MCF 10A (cell line): ENCODE data around the gene IL6ST. TPM values are rescaled to one million over a fixed set of nuclear protein-coding genes. Genes with fewer than 3 reads are reported as not detected.
A peak's percentile ranks its signal among the peaks of the same experiment; 100 is the strongest.

Experiments
- BruUV-seq: library from RNA; stranded (reverse); fragments of 400-500 nt; replicated peaks from 2 replicates; lab custom pipeline; 2021; lab: Mats Ljungman, UMichigan
- CTCF ChIA-PET: fragments of 300-600 bp; sonication (Branson Sonifier 250); formaldehyde crosslinking; extraction: SDS; loops from one replicate; lab custom pipeline; 2021; ENCODE audit warnings: antibody characterized with exemption, inconsistent platforms; lab: Yijun Ruan, JAX
- POLR2A ChIA-PET: fragments of 300-600, 350-650 bp; sonication (Branson Sonifier 250); formaldehyde crosslinking; extraction: SDS; loops from one replicate; lab custom pipeline; 2020; ENCODE audit warnings: antibody characterized with exemption, inconsistent platforms; lab: Yijun Ruan, JAX
- DNase-seq: peaks from one replicate; pipeline ENCODE4 v3.0.0-alpha.2; 2018; ENCODE audit not compliant: unreplicated experiment
- H3K27ac Mint-ChIP-seq: one replicate; pipeline ENCODE4 v1.8.0; 2022; ENCODE audit warnings: mild to moderate bottlenecking, low read depth, mixed read lengths; ENCODE audit not compliant: unreplicated experiment
- H3K27me3 Mint-ChIP-seq: one replicate; pipeline ENCODE4 v1.8.0; 2022; ENCODE audit warnings: mixed read lengths; ENCODE audit not compliant: insufficient read depth, unreplicated experiment
- H3K36me3 Mint-ChIP-seq: one replicate; pipeline ENCODE4 v1.8.0; 2022; ENCODE audit warnings: mild to moderate bottlenecking, moderate library complexity, mixed read lengths; ENCODE audit not compliant: insufficient read depth, unreplicated experiment
- H3K4me1 Mint-ChIP-seq: one replicate; pipeline ENCODE4 v1.8.0; 2022; ENCODE audit warnings: mixed read lengths; ENCODE audit not compliant: insufficient read depth, unreplicated experiment
- H3K4me3 Mint-ChIP-seq: one replicate; pipeline ENCODE4 v1.8.0; 2022; ENCODE audit warnings: mild to moderate bottlenecking, moderate library complexity, mixed read lengths; ENCODE audit not compliant: unreplicated experiment
- H3K9me3 Mint-ChIP-seq: one replicate; pipeline ENCODE4 v1.8.0; 2022; ENCODE audit warnings: mixed read lengths; ENCODE audit not compliant: unreplicated experiment
- CTCF ChIP-seq: fragments of 200-600 bp; IDR thresholded peaks from one replicate; pipeline ENCODE4 v1.8.0; 2022; ENCODE audit warnings: antibody characterized with exemption, mild to moderate bottlenecking; ENCODE audit not compliant: unreplicated experiment
- intact Hi-C: fragments of 100-400 bp; cut with micrococcal nuclease; formaldehyde crosslinking; loops from 2 replicates; pipeline ENCODE4 v1.14.1; 2022
- total RNA-seq: library from RNA; stranded (reverse); gene quantifications from 2 replicates; pipeline ENCODE4 v1.2.3, GENCODE V29; 2022

Gene IL6ST
- total RNA-seq, 1 experiment from 2014 or later = 115 TPM

- no peaks in the 10 kb centered on the region for H3K9me3 Mint-ChIP-seq
- H3K4me3 Mint-ChIP-seq = no peak overlapping the region
- intact Hi-C loops = no loop called here
- no TSS peak for BruUV-seq
- peaks cover 6% of the 10 kb centered on the region for H3K4me1 Mint-ChIP-seq
- H3K27ac Mint-ChIP-seq = no peak overlapping the region
- no peak for TF ChIP-seq CTCF
- H3K36me3 Mint-ChIP-seq = no peaks in the 10 kb centered on the region
- H3K27me3 Mint-ChIP-seq = no peaks in the 10 kb centered on the region
- no peak for DNase-seq
- POLR2A ChIA-PET = interaction anchor here (1.2 kb wide), 1 partner anchor 9 kb away, joined by 4 read pairs; no protein-coding TSS in a partner anchor
- CTCF ChIA-PET = interaction anchor here (0.6 kb wide), 1 partner anchor 222 kb away, joined by 3 read pairs; no protein-coding TSS in a partner anchor
Measured at GRCh38 chr5:56006094-56006493, 11.3 kb upstream of the IL6ST start.

GRCh38 chr5:56004874-56005273, 10.1 kb upstream of the IL6ST start:
- H3K9me3 Mint-ChIP-seq = no peaks in the 10 kb centered on the region
- no TSS peak for BruUV-seq
- no peaks in the 10 kb centered on the region for H3K27me3 Mint-ChIP-seq
- no peaks in the 10 kb centered on the region for H3K36me3 Mint-ChIP-seq
- POLR2A ChIA-PET = interaction anchor here (1.2 kb wide), 1 partner anchor 10 kb away, joined by 5 read pairs; the partner anchor contains the start of gene IL6ST
- intact Hi-C loops = no loop called here
- no peak for DNase-seq
- no peak overlapping the region for H3K4me3 Mint-ChIP-seq
- TF ChIP-seq CTCF = no peak
- CTCF ChIA-PET = no interaction called here
- H3K27ac Mint-ChIP-seq = no peak overlapping the region
- H3K4me1 Mint-ChIP-seq = peaks cover 6% of the 10 kb centered on the region

DNA sequence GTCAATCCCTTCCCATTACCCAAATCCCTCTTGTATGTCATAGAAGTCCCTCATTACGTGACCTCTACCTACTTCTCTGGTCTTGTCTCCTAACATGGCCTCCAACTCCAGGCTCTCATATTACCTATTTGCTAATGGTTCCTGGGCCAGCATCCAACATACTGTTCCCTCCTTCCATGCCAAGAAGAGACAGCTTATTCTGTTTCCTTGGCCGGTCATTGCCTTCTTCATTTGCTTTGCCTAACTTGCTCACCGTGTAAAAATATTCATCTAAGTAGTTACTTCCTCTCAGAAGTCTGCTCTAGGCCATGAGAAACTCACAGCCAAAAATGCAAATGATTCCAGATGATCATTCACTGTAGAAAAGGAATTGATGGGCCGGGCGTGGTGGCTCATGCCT, 8.9 kb upstream of the IL6ST start:
- Mint-ChIP-seq H3K36me3 (no peaks in the 10 kb centered on the region), H3K27me3 (no peaks in the 10 kb centered on the region), H3K4me3 (no peak overlapping the region), H3K27ac (no peak overlapping the region), H3K9me3 (no peaks in the 10 kb centered on the region), H3K4me1 (peaks cover 6% of the 10 kb centered on the region)
- no TSS peak for BruUV-seq
- peak; percentile 31 for DNase-seq
- POLR2A ChIA-PET = interaction anchor here (0.7 to 2.3 kb wide), 5 partner anchors 9 to 157 kb away, joined by 3 to 12 read pairs (median 3); partner anchors contain the start of gene IL6ST
- intact Hi-C loops = no loop called here
- TF ChIP-seq CTCF = no peak
- CTCF ChIA-PET = no interaction called here

DNA sequence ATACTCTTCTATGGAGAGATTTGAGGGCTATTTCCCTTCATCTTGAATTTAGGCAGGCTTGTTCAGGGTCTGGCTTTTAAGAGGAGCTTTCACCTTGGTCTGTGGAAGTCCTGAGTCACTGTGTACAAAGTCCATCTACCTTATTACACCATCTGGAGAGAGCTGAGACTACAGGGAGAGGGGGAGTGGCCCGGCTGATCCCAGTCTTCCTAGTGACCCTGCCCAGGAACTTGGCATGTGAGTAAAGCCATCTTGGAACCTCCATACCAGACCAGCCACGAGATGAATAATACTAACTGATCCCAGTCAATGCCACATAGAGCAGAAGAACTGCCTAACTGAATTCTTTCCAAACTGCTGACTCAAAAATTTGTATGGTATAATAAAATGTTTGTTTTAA, 8.4 kb upstream of the IL6ST start:
- Mint-ChIP-seq H3K27ac (peak overlapping the region; percentile 11), H3K4me3 (no peak overlapping the region), H3K9me3 (no peaks in the 10 kb centered on the region), H3K27me3 (no peaks in the 10 kb centered on the region), H3K4me1 (peaks cover 10% of the 10 kb centered on the region), H3K36me3 (no peaks in the 10 kb centered on the region)
- BruUV-seq = no TSS peak
- DNase-seq = peak; percentile 71
- intact Hi-C loops = no loop called here
- ChIA-PET CTCF (no interaction called here), POLR2A (interaction anchor here (0.6 to 2.3 kb wide), 8 partner anchors 8 to 158 kb away, joined by 3 to 12 read pairs (median 3); partner anchors contain the start of gene IL6ST)
- no peak for TF ChIP-seq CTCF
